ENCODE measurements around the gene SIDT2. TPM values are rescaled to one million over a fixed set of nuclear protein-coding genes. Genes with fewer than 3 reads are reported as not detected.

The SIDT2 gene
- total and polyA plus RNA-seq, 8 donors = 47.4 to 153 (median 82.5) TPM

GRCh38 chr11:117220999-117221774 lies 42.6 kb downstream of the SIDT2 start:
- ATAC-seq (peak; percentile 19 to 51 (median 49)), FAIRE-seq (no peak), DNase-seq (peak in 3 of 6 donors; percentile 6 to 51 (median 34))
- intact Hi-C loops (cut with DNase I) = loop anchor here in 2 of 3 donors (5.0 to 10.0 kb wide), 4 partner anchors 34 to 356 kb away; no protein-coding TSS in a partner anchor
- Histone ChIP-seq H3K27ac (peak overlapping the region; percentile 17 to 50 (median 46)), H3K4me3 (no peak overlapping the region), H3K27me3 (no peaks in the 10 kb centered on the region), H3K4me1 (peaks cover 22 to 31% (median 27%) of the 10 kb centered on the region in 3 donors), H3K9me3 (no peaks in the 10 kb centered on the region), H3K36me3 (peaks cover 0 to 29% (median 0%) of the 10 kb centered on the region in 3 donors)
- 45 to 58% methylated on average over 7 of the region's 7 CpGs for WGBS, 2 donors
- no peak for TF ChIP-seq CTCF (IDR thresholded peaks at IDR 0.05)

GRCh38 chr11:117221775-117222517 lies 43.4 kb downstream of the SIDT2 start:
- intact Hi-C loops (cut with DNase I) = loop anchor here in 2 of 3 donors (5.0 to 10.0 kb wide), 4 partner anchors 35 to 357 kb away; no protein-coding TSS in a partner anchor
- DNase-seq (peak in 4 of 6 donors; percentile 46 to 64 (median 58)), FAIRE-seq (no peak), ATAC-seq (peak; percentile 43 to 64 (median 52))
- no peak overlapping the region for H3K4me3 ChIP-seq
- H3K4me1 ChIP-seq = peaks cover 22 to 31% (median 27%) of the 10 kb centered on the region in 3 donors
- H3K36me3 ChIP-seq = peaks cover 0 to 21% (median 0%) of the 10 kb centered on the region in 3 donors
- H3K9me3 ChIP-seq = no peaks in the 10 kb centered on the region
- H3K27ac ChIP-seq = peak overlapping the region; percentile 17 to 50 (median 46)
- no peak for TF ChIP-seq CTCF (IDR thresholded peaks at IDR 0.05)
- H3K27me3 ChIP-seq = no peaks in the 10 kb centered on the region
- 54 to 62% methylated on average over 7 of the region's 7 CpGs for WGBS, 2 donors

GRCh38 chr11:117222991-117223740 lies 44.6 kb downstream of the SIDT2 start:
- ATAC-seq = no peak
- Histone ChIP-seq H3K27ac (no peak overlapping the region), H3K27me3 (no peaks in the 10 kb centered on the region), H3K4me3 (no peak overlapping the region), H3K4me1 (peaks cover 22 to 31% (median 27%) of the 10 kb centered on the region in 3 donors), H3K9me3 (no peaks in the 10 kb centered on the region), H3K36me3 (peaks cover 0 to 20% (median 5%) of the 10 kb centered on the region in 3 donors)
- WGBS, 2 donors = 93 to 97% methylated on average over 14 of the region's 14 CpGs
- FAIRE-seq = no peak
- TF ChIP-seq CTCF (IDR thresholded peaks at IDR 0.05) = no peak
- peak in 1 of 6 donors; percentile 25 for DNase-seq
- intact Hi-C loops (cut with DNase I) = loop anchor here in 2 of 3 donors (5.0 to 10.0 kb wide), 4 partner anchors 36 to 358 kb away; no protein-coding TSS in a partner anchor

GRCh38 chr11:117223741-117224689 lies 45.5 kb downstream of the SIDT2 start:
- no peaks in the 10 kb centered on the region for H3K27me3 ChIP-seq
- no peak overlapping the region for H3K27ac ChIP-seq
- ATAC-seq (no peak), FAIRE-seq (no peak), DNase-seq (peak in 1 of 6 donors; percentile 7)
- H3K36me3 ChIP-seq = peaks cover 1 to 19% (median 5%) of the 10 kb centered on the region in 3 donors
- WGBS, 2 donors = 80 to 87% methylated on average over 17 of the region's 17 CpGs
- H3K4me1 ChIP-seq = peaks cover 19 to 25% (median 24%) of the 10 kb centered on the region in 3 donors
- intact Hi-C loops (cut with DNase I) = loop anchor here in 2 of 3 donors (5.0 to 10.0 kb wide), 4 partner anchors 37 to 359 kb away; no protein-coding TSS in a partner anchor
- no peak for TF ChIP-seq CTCF (IDR thresholded peaks at IDR 0.05)
- H3K4me3 ChIP-seq = no peak overlapping the region
- H3K9me3 ChIP-seq = no peaks in the 10 kb centered on the region
